Liver (tissue), 9 donors: Measurements from ENCODE around the gene KRT75. TPM values are rescaled to one million over a fixed set of nuclear protein-coding genes. Genes with fewer than 3 reads are reported as not detected.

Source experiments
- DNase-seq: peaks from one replicate; pipeline ENCODE4 v3.0.0-alpha.2; 2017; ENCODE audit warnings: low spot score
- H3K27ac ChIP-seq, 2 donors: one replicate each; pipeline ENCODE4 v1.7.0; 2013; ENCODE audit warnings: inconsistent platforms in 2 of 2, low read length in 2 of 2, control low read depth in 1 of 2, low read depth in 1 of 2, mild to moderate bottlenecking in 1 of 2
- H3K27me3 ChIP-seq, 4 donors: one replicate each; pipeline versions ENCODE4 v1.6.1 to v1.7.0; 2013; ENCODE audit warnings: low read length in 3 of 4, inconsistent platforms in 1 of 4, mild to moderate bottlenecking in 1 of 4, moderate library complexity in 1 of 4; ENCODE audit not compliant: control insufficient read depth in 4 of 4, insufficient read depth in 4 of 4
- H3K36me3 ChIP-seq, 4 donors: one replicate each; pipeline versions ENCODE4 v1.6.1 to v1.7.0; 2013; ENCODE audit warnings: low read length in 3 of 4, mild to moderate bottlenecking in 3 of 4, low read depth in 1 of 4, moderate library complexity in 1 of 4; ENCODE audit not compliant: control insufficient read depth in 4 of 4, insufficient read depth in 3 of 4
- H3K4me1 ChIP-seq, 4 donors: one replicate each; pipeline versions ENCODE4 v1.6.1 to v1.7.0; 2013; ENCODE audit warnings: low read length in 3 of 4, mild to moderate bottlenecking in 3 of 4, moderate library complexity in 1 of 4; ENCODE audit not compliant: control insufficient read depth in 4 of 4, insufficient read depth in 4 of 4
- H3K4me3 ChIP-seq, 3 donors: one replicate each; pipeline versions ENCODE4 v1.6.1 to v1.7.0; 2013; ENCODE audit warnings: low read length in 3 of 3, control low read depth in 1 of 3, low read depth in 1 of 3, mild to moderate bottlenecking in 1 of 3
- H3K9ac ChIP-seq, 2 donors: one replicate each; pipeline ENCODE4 v1.7.0; 2013; ENCODE audit warnings: low read length in 2 of 2, mild to moderate bottlenecking in 2 of 2, moderate library complexity in 2 of 2, control low read depth in 1 of 2, low read depth in 1 of 2
- H3K9me3 ChIP-seq, 4 donors: one replicate each; pipeline versions ENCODE4 v1.6.1 to v1.7.0; 2013; ENCODE audit warnings: low read length in 3 of 4; ENCODE audit not compliant: control insufficient read depth in 4 of 4
- EGR1 ChIP-seq, 2 donors: IDR thresholded peaks; 2 replicates each; pipeline ENCODE4 v1.6.1; 2016 to 2018; ENCODE audit warnings: antibody characterized with exemption in 2 of 2, low read depth in 2 of 2
- FOXA1 ChIP-seq: IDR thresholded peaks from 2 replicates; pipeline ENCODE4 v1.6.1; 2016; ENCODE audit warnings: antibody characterized with exemption
- FOXA2 ChIP-seq: IDR thresholded peaks from 2 replicates; pipeline ENCODE4 v1.6.1; 2016; ENCODE audit warnings: antibody characterized with exemption
- GABPA ChIP-seq, 2 donors: IDR thresholded peaks in 1 of 2; conservative IDR thresholded peaks in 1 of 2; 2 replicates each; pipeline ENCODE4 v1.6.1; 2016; ENCODE audit warnings: antibody characterized with exemption in 2 of 2, mild to moderate bottlenecking in 1 of 2, moderate library complexity in 1 of 2
- HNF4A ChIP-seq, 2 donors: conservative IDR thresholded peaks; 2 replicates each; pipeline ENCODE4 v1.6.1; 2016; ENCODE audit warnings: antibody characterized with exemption in 2 of 2, mild to moderate bottlenecking in 2 of 2
- HNF4G ChIP-seq: IDR thresholded peaks from 2 replicates; pipeline ENCODE4 v1.6.1; 2016; ENCODE audit warnings: antibody characterized with exemption
- JUND ChIP-seq, 2 donors: IDR thresholded peaks; 2 replicates each; pipeline ENCODE4 v1.6.1; 2016; ENCODE audit warnings: antibody characterized with exemption in 2 of 2
- NR2F2 ChIP-seq: IDR thresholded peaks from 2 replicates; pipeline ENCODE4 v1.6.1; 2016; ENCODE audit warnings: antibody characterized with exemption
- RAD21 ChIP-seq, 2 donors: IDR thresholded peaks; 2 replicates each; pipeline ENCODE4 v1.6.1; 2016; ENCODE audit warnings: antibody characterized with exemption in 2 of 2, mild to moderate bottlenecking in 2 of 2
- RXRA ChIP-seq, 2 donors: IDR thresholded peaks; 2 replicates each; pipeline ENCODE4 v1.6.1; 2017 to 2018; ENCODE audit warnings: antibody characterized with exemption in 2 of 2, mild to moderate bottlenecking in 1 of 2
- SP1 ChIP-seq: IDR thresholded peaks from 2 replicates; pipeline ENCODE4 v1.6.1; 2018; ENCODE audit warnings: antibody characterized with exemption, mild to moderate bottlenecking
- TAF1 ChIP-seq: conservative IDR thresholded peaks from 2 replicates; pipeline ENCODE4 v1.6.1; 2016; ENCODE audit warnings: antibody characterized with exemption, mild to moderate bottlenecking
- YY1 ChIP-seq: IDR thresholded peaks from 2 replicates; pipeline ENCODE4 v1.6.1; 2016; ENCODE audit warnings: antibody characterized with exemption, mild to moderate bottlenecking
- ZBTB33 ChIP-seq: IDR thresholded peaks from 2 replicates; pipeline ENCODE4 v1.6.1; 2016; ENCODE audit warnings: antibody characterized with exemption
- WGBS: extraction: QIAGEN DNeasy Blood & Tissue Kit; methylation state at CpG from one replicate; pipeline ENCODE4 v1.1.7; 2013; 5-methylcytosine and 5-hydroxymethylcytosine counted together
- polyA plus RNA-seq, 2 donors: library from polyadenylated mRNA; stranded (reverse) in 1 of 2; unstranded in 1 of 2; fragments of 200-250 nt in 1 of 2; fragments of >200 nt in 1 of 2; fragmentation: Nextera tagmentation in 1 of 2; extraction: Ambion mirVana in 1 of 2; gene quantifications; one replicate each; pipeline versions ENCODE4 v1.2.1 to v1.2.3, GENCODE V29; 2013 to 2015
- total RNA-seq, 2 donors: library from RNA; depleted of rRNA; stranded (reverse); fragments of >200 nt; gene quantifications; one replicate each; pipeline ENCODE4 v1.2.3, GENCODE V29; 2014
- TF ChIP-seq, protein P1 (sequence below): IDR thresholded peaks from 2 replicates; pipeline ENCODE4 v1.6.1; 2016; ENCODE audit warnings: antibody characterized with exemption
- TF ChIP-seq, protein P2 (sequence below): IDR thresholded peaks from 2 replicates; pipeline ENCODE4 v1.6.1; 2016; ENCODE audit warnings: antibody characterized with exemption, mild to moderate bottlenecking
- TF ChIP-seq, protein P3 (sequence below): IDR thresholded peaks from 2 replicates; pipeline ENCODE4 v1.6.1; 2016; ENCODE audit warnings: antibody characterized with exemption
- donor health status: healthy.
- donor health status: healthy.
- donor health status: healthy.
- donor health status: healthy.
- donor health status: healthy.

Gene KRT75
- total and polyA plus RNA-seq, 4 donors: not detected

GRCh38 chr12:52394836-52395405 is 39.2 kb downstream of the KRT75 start:
- H3K4me1 ChIP-seq: no peaks in the 10 kb centered on the region
- H3K4me3 ChIP-seq: no peak overlapping the region
- no peak overlapping the region for H3K9ac ChIP-seq
- H3K9me3 ChIP-seq: no peaks in the 10 kb centered on the region
- no peak for DNase-seq
- H3K36me3 ChIP-seq: no peaks in the 10 kb centered on the region
- H3K27ac ChIP-seq: no peak overlapping the region
- no peaks in the 10 kb centered on the region for H3K27me3 ChIP-seq
- TF ChIP-seq YY1 (no peak), HNF4A (conservative IDR thresholded peaks at IDR 0.05) (no peak), RXRA (IDR thresholded peaks at IDR 0.05) (no peak), EGR1 (IDR thresholded peaks at IDR 0.05; ENCODE audit: low read depth in 2 of 2) (no peak), NR2F2 (no peak), JUND (IDR thresholded peaks at IDR 0.05) (no peak), SP1 (no peak), RAD21 (IDR thresholded peaks at IDR 0.05) (no peak)
- WGBS: 82% methylated on average over 13 of the region's 13 CpGs

GRCh38 chr12:52392465-52393007 is 41.6 kb downstream of the KRT75 start:
- Histone ChIP-seq H3K36me3 (no peaks in the 10 kb centered on the region), H3K27me3 (peaks cover 0 to 2% (median 0%) of the 10 kb centered on the region in 4 donors), H3K4me1 (no peaks in the 10 kb centered on the region), H3K9ac (no peak overlapping the region), H3K9me3 (no peaks in the 10 kb centered on the region), H3K27ac (no peak overlapping the region), H3K4me3 (no peak overlapping the region)
- TF ChIP-seq FOXA2: no peak
- TF ChIP-seq ZBTB33: no peak
- TF ChIP-seq RAD21 (IDR thresholded peaks at IDR 0.05): no peak
- TF ChIP-seq RXRA (IDR thresholded peaks at IDR 0.05): no peak
- TF ChIP-seq, protein P1, sequence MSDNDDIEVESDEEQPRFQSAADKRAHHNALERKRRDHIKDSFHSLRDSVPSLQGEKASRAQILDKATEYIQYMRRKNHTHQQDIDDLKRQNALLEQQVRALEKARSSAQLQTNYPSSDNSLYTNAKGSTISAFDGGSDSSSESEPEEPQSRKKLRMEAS: no peak
- no peak for TF ChIP-seq YY1
- TF ChIP-seq TAF1: no peak
- no peak for TF ChIP-seq HNF4A (conservative IDR thresholded peaks at IDR 0.05)
- TF ChIP-seq, protein P2, sequence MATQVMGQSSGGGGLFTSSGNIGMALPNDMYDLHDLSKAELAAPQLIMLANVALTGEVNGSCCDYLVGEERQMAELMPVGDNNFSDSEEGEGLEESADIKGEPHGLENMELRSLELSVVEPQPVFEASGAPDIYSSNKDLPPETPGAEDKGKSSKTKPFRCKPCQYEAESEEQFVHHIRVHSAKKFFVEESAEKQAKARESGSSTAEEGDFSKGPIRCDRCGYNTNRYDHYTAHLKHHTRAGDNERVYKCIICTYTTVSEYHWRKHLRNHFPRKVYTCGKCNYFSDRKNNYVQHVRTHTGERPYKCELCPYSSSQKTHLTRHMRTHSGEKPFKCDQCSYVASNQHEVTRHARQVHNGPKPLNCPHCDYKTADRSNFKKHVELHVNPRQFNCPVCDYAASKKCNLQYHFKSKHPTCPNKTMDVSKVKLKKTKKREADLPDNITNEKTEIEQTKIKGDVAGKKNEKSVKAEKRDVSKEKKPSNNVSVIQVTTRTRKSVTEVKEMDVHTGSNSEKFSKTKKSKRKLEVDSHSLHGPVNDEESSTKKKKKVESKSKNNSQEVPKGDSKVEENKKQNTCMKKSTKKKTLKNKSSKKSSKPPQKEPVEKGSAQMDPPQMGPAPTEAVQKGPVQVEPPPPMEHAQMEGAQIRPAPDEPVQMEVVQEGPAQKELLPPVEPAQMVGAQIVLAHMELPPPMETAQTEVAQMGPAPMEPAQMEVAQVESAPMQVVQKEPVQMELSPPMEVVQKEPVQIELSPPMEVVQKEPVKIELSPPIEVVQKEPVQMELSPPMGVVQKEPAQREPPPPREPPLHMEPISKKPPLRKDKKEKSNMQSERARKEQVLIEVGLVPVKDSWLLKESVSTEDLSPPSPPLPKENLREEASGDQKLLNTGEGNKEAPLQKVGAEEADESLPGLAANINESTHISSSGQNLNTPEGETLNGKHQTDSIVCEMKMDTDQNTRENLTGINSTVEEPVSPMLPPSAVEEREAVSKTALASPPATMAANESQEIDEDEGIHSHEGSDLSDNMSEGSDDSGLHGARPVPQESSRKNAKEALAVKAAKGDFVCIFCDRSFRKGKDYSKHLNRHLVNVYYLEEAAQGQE: no peak
- no peak for TF ChIP-seq EGR1 (IDR thresholded peaks at IDR 0.05; ENCODE audit: low read depth in 2 of 2)
- TF ChIP-seq FOXA1: no peak
- TF ChIP-seq NR2F2: no peak
- TF ChIP-seq, protein P3, sequence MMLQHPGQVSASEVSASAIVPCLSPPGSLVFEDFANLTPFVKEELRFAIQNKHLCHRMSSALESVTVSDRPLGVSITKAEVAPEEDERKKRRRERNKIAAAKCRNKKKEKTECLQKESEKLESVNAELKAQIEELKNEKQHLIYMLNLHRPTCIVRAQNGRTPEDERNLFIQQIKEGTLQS: no peak
- TF ChIP-seq HNF4G: no peak
- no peak for TF ChIP-seq SP1
- no peak for TF ChIP-seq JUND (IDR thresholded peaks at IDR 0.05)
- TF ChIP-seq GABPA (IDR thresholded peaks at IDR 0.05 in 1 of 2, conservative IDR thresholded peaks at IDR 0.05 in 1 of 2): no peak
- DNase-seq: no peak
- WGBS: 91% methylated on average over 7 of the region's 7 CpGs
